GM13977 (cell line): ENCODE measurements around the gene ZSWIM8.
A peak's percentile ranks its signal among the peaks of the same experiment; 100 is the strongest.

Experiments
- DNase-seq: peaks from one replicate; pipeline ENCODE4 v3.0.0; 2012; ENCODE audit warnings: low spot score
- in situ Hi-C: fragments of 300-500 bp; cut with MboI; formaldehyde crosslinking; loops from one replicate; pipeline ENCODE4 v1.12.0; 2022; ENCODE audit warnings: low sequenced_read_pairs, low pct_unique_long_range_greater_than_20kb, mixed read lengths, inconsistent platforms; ENCODE audit not compliant: unreplicated experiment
- TF ChIP-seq, protein P1 (sequence below): IDR thresholded peaks from 2 replicates; pipeline ENCODE4 v1.5.1; 2012; ENCODE audit warnings: mild to moderate bottlenecking, control low read depth; ENCODE audit not compliant: insufficient read depth; ENCODE audit errors: extremely low read depth, missing control alignments

The ZSWIM8 gene

DNA sequence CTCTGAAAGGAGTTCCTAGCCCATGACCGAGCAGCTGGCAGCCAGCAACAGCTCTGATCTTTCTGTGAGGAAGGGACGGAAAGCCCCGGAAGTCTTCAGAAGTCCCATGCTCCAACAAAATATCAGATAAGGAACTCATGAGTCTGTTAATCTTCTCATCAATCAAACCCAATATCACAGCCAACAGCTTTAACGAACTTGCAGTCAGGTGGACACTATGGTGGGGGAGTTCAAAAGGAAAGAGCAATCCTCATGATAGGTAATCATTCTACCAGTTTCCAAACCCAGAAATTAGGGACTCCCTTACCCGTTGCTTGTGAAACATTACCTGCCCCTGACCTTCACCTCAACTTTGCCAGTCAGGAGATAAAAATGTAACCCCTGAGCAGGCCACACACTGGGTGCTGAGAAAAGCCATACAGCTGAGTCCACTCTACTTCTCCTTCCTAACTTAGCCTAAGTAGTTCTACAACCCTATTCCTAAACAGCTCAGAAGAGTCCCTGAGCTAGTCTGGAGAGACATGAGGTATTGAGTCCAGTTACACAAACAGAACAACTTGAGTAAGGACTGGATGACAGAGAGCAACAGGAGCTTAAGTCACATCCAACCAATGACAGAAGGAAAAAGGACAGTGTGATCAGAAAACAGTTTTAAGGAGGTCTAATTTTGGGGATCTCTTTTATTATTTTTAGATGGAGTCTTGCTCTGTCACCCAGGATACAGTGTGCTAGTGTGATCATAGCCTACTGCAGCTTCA lies 23.8 kb downstream of the ZSWIM8 start:
- in situ Hi-C loops = no loop called here
- no peak for DNase-seq
- TF ChIP-seq, protein P1, sequence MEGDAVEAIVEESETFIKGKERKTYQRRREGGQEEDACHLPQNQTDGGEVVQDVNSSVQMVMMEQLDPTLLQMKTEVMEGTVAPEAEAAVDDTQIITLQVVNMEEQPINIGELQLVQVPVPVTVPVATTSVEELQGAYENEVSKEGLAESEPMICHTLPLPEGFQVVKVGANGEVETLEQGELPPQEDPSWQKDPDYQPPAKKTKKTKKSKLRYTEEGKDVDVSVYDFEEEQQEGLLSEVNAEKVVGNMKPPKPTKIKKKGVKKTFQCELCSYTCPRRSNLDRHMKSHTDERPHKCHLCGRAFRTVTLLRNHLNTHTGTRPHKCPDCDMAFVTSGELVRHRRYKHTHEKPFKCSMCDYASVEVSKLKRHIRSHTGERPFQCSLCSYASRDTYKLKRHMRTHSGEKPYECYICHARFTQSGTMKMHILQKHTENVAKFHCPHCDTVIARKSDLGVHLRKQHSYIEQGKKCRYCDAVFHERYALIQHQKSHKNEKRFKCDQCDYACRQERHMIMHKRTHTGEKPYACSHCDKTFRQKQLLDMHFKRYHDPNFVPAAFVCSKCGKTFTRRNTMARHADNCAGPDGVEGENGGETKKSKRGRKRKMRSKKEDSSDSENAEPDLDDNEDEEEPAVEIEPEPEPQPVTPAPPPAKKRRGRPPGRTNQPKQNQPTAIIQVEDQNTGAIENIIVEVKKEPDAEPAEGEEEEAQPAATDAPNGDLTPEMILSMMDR = no peak

DNA sequence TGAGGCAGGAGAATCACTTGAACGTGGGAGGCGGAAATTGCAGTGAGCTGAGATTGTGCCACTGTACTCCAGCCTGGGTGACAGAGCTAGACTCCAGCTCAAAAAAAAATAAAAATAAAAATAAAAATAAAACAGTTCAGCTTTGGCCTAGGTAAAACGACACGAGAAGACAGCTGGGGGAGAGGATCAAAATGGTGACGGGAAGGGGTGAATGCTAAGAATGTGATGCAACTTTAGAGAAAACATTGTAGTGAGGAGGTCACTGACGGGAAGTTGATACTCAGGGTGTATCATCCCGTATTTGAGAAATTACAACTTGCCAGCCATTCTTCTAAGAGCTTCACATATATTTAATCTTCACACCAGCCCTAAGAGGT lies 24.9 kb downstream of the ZSWIM8 start:
- DNase-seq = no peak
- TF ChIP-seq, protein P1 = no peak
- in situ Hi-C loops = no loop called here

DNA sequence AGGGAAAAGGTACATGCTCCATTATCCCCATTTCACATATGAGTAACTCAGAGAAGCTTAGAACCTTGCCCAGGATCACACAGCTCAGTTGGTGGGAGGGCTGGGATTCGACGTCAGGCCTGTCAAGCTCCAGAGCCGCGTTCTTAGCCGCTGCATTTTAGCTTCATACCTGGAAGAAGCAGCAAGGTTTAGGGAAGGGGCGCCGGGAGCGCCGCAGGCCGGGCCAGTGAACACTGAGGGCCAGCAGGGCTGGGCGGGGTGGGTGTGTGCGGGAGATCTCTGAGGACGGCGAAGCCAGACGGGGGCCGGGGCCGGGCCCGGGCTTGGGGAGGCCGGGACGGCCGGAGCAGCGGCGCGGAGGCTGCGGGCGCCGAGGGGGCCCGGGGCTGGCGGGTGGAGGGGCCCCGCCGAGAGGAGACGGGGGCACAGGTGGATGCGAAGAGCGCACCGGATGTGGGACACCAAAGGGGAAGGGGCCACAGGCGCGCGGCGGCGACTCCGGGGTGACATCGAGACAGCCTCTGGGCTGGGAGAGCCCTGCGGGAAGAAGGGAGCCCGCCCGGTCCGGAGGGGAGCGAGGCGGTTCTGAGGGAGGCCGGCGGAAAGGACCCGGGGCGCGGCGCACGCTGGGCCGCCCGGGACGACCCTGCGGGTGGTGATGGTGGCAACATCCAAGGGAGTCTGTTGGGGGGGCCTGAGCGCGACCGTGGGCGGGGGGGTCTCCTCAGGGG lies 25.5 kb downstream of the ZSWIM8 start:
- peak; percentile 78 for DNase-seq
- in situ Hi-C loops = no loop called here
- TF ChIP-seq, protein P1 = no peak

DNA sequence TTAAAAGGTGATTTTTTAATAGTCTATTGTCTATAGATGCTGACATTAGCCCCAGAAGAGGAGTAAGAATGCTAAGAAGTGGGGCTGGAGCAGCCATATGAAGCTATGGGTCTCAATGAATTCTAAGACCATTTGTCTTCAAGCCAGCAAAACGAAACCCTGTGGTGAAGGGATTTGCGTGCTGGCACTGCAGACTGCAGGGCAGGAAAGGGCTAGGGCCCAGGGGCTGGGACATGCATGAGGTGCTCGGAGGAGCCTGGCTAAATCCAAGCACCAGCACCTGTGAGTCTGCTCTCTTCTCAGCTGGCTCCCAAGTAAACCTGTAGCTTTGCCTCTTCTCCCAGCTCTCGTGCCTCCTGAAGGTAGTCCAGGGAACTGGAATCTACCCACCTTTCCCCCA lies 27.3 kb downstream of the ZSWIM8 start:
- in situ Hi-C loops = no loop called here
- no peak for DNase-seq
- TF ChIP-seq, protein P1 = no peak

DNA sequence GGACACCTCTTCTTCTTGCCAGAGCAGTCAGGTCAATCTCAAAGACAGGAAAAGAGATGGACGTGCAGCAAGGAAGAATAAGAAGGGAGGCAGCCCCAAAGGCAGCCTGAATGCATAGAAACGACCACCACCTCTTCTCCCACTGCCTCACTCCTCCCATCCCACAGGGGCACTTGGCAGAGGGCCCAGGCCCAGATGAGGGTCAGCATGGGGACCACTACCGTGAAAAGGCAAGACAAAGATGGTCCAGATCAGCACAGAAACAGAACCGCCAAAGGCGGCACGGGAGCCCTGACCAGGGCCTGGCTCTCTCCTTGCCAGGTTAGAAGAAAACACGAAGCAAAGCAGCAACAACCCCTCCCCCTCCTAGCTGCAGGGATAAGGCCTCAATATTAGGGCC lies 27.9 kb downstream of the ZSWIM8 start:
- in situ Hi-C loops = no loop called here
- DNase-seq = no peak
- TF ChIP-seq, protein P1 = no peak

DNA sequence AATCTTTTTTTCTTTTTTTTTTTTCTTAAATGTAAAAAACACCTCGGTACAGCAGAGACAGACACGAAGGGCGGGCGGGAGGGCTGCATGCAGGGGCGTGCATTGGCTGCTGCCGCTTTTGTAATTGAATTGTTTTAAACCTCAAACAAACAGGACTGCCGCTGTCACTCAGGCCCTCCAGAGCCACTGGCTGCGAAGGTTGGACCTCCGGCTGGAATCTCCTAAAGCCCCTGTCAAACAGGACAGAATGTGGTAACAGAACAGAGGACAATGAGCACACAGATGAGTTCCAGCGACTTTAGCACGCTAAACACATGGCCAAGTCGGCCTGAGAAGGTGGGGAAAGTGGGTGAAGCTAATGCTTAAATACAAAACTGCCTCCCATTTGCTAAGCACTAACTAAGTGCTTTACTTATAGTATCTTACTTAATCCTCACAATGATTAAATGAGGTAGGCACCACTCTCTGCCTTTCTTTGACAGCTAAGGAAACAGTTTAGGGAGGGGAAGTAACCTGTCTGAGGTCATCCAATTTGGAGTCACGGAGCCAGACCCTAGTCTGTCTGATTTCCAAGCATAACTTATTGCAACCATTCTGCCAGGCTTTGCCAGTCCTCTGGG lies 29.0 kb downstream of the ZSWIM8 start:
- TF ChIP-seq, protein P1 = no peak
- in situ Hi-C loops = no loop called here
- no peak for DNase-seq
